Right lobe of liver (tissue), 6 donors: Measurements from ENCODE around the gene PCSK4. TPM values are rescaled to one million over a fixed set of nuclear protein-coding genes. Genes with fewer than 3 reads are reported as not detected.
A peak's percentile ranks its signal among the peaks of the same experiment; 100 is the strongest.
"Not testable (repeated sequence)": the region's sequence is repeated elsewhere in the genome, so short reads cannot be mapped to it uniquely, and the experiment has no call there.

ENCODE experiments used
- ATAC-seq, 4 donors: fragments of 200-7000 bp; cut with Tn5 transposase; one replicate each; pipeline ENCODE4 v1.9.1; 2020; ENCODE audit warnings: mild to moderate bottlenecking in 4 of 4, moderate library complexity in 4 of 4
- DNase-seq, 3 donors: peaks; one replicate each; pipeline ENCODE4 v3.0.0-alpha.2; 2020
- H3K27ac ChIP-seq, 3 donors: fragments of 200-600 bp; one replicate each; pipeline ENCODE4 v1.8.0; 2022
- H3K27me3 ChIP-seq, 2 donors: fragments of 200-600 bp; one replicate each; pipeline ENCODE4 v1.8.0; 2022
- H3K36me3 ChIP-seq, 4 donors: fragments of 200-600 bp; sonication (generic) in 1 of 4; one replicate each; pipeline versions ENCODE4 v1.5.1 to v1.8.0; 2017 to 2022; ENCODE audit warnings: control low read depth in 1 of 4
- H3K4me1 ChIP-seq, 4 donors: fragments of 200-600 bp; sonication (generic) in 1 of 4; one replicate each; pipeline versions ENCODE4 v1.5.1 to v1.8.0; 2017 to 2022; ENCODE audit warnings: control low read depth in 1 of 4
- H3K4me3 ChIP-seq, 3 donors: fragments of 200-600 bp; one replicate each; pipeline ENCODE4 v1.8.0; 2022
- H3K9me3 ChIP-seq, 4 donors: fragments of 200-600 bp; sonication (generic) in 1 of 4; one replicate each; pipeline versions ENCODE4 v1.5.1 to v1.8.0; 2017 to 2022; ENCODE audit warnings: control low read depth in 1 of 4
- POLR2A ChIP-seq: fragments of 450-650 bp; IDR thresholded peaks from one replicate; pipeline ENCODE4 v1.6.1; 2017; ENCODE audit warnings: antibody characterized with exemption, mild to moderate bottlenecking
- WGBS: methylation state at CpG from one replicate; pipeline ENCODE4 v1.1.6; 2018; ENCODE audit warnings: low coverage, low lambda C conversion rate; ENCODE audit not compliant: insufficient coverage; ENCODE audit errors: missing lambda C conversion rate; 5-methylcytosine and 5-hydroxymethylcytosine counted together
- intact Hi-C, 2 donors: fragments of 100-400 bp; cut with DNase I; formaldehyde crosslinking; loops; one replicate each; pipeline versions ENCODE4 v1.11.2 to v1.14.1; 2022
- total RNA-seq, 6 experiments: library from RNA; depleted of rRNA in 2 of 6; stranded (reverse); fragments of >200 nt in 2 of 6; fragmentation: NEBNext Ultra II Directional in 3 of 6; extraction: Animal tissue kit (Norgen Biotek cat#: 25700) in 3 of 6; gene quantifications; one replicate each; pipeline versions ENCODE4 v1.1.0 to v1.2.4, GENCODE V29; 2016 to 2023
- TF ChIP-seq, protein P1 (sequence below), 4 donors: fragments of 200-600 bp in 3 of 4; fragments of 450-650 bp in 1 of 4; IDR thresholded peaks; one replicate each; pipeline versions ENCODE4 v1.5.1 to v1.8.0; 2016 to 2022; ENCODE audit warnings: antibody characterized with exemption in 4 of 4, mild to moderate bottlenecking in 2 of 4
- donor health status: DM: no; HTN: yes; CAD: no.
- donor health status: DM: no; HTN: no; CAD: no.
- donor health status: DM: no; HTN: no; CAD: no.
- donor health status: DM: no; HTN: yes; CAD: no.
- donor health status: DM: no; HTN: yes; CAD: no.

The PCSK4 gene
- total RNA-seq, 6 experiments from 2014 or later, result 2.0 to 8.0 (median 3.6) TPM

GRCh38 chr19:1522838-1523237 is 32.7 kb upstream of the PCSK4 start:
- intact Hi-C loops, result no loop called here
- 55% methylated on average over 6 of the region's 18 CpGs for WGBS
- no peaks in the 10 kb centered on the region for H3K27me3 ChIP-seq

GRCh38 chr19:1522061-1522460 is 31.9 kb upstream of the PCSK4 start:
- H3K27ac ChIP-seq, result no peak overlapping the region
- no peak for TF ChIP-seq POLR2A
- TF ChIP-seq, protein P1, sequence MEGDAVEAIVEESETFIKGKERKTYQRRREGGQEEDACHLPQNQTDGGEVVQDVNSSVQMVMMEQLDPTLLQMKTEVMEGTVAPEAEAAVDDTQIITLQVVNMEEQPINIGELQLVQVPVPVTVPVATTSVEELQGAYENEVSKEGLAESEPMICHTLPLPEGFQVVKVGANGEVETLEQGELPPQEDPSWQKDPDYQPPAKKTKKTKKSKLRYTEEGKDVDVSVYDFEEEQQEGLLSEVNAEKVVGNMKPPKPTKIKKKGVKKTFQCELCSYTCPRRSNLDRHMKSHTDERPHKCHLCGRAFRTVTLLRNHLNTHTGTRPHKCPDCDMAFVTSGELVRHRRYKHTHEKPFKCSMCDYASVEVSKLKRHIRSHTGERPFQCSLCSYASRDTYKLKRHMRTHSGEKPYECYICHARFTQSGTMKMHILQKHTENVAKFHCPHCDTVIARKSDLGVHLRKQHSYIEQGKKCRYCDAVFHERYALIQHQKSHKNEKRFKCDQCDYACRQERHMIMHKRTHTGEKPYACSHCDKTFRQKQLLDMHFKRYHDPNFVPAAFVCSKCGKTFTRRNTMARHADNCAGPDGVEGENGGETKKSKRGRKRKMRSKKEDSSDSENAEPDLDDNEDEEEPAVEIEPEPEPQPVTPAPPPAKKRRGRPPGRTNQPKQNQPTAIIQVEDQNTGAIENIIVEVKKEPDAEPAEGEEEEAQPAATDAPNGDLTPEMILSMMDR (IDR thresholded peaks at IDR 0.05), result no peak
- no peak for ATAC-seq
- 65% methylated on average over 4 of the region's 10 CpGs for WGBS
- no peaks in the 10 kb centered on the region for H3K9me3 ChIP-seq
- no peak overlapping the region for H3K4me3 ChIP-seq
- H3K4me1 ChIP-seq, result no peaks in the 10 kb centered on the region
- intact Hi-C loops, result no loop called here
- no peaks in the 10 kb centered on the region for H3K36me3 ChIP-seq
- H3K27me3 ChIP-seq, result no peaks in the 10 kb centered on the region
- DNase-seq, result no peak

More at GRCh38 chr19:1522838-1523237, 32.7 kb upstream of the PCSK4 start:
- ATAC-seq (no peak), DNase-seq (no peak)
- Histone ChIP-seq H3K4me3 (no peak overlapping the region), H3K9me3 (no peaks in the 10 kb centered on the region), H3K4me1 (no peaks in the 10 kb centered on the region), H3K36me3 (no peaks in the 10 kb centered on the region), H3K27ac (no peak overlapping the region)
- no peak for TF ChIP-seq POLR2A
- TF ChIP-seq, protein P1 (IDR thresholded peaks at IDR 0.05), result no peak

GRCh38 chr19:1521636-1522035 is 31.5 kb upstream of the PCSK4 start:
- no peaks in the 10 kb centered on the region for H3K4me1 ChIP-seq
- H3K36me3 ChIP-seq, result no peaks in the 10 kb centered on the region
- DNase-seq (no peak), ATAC-seq (no peak)
- H3K27ac ChIP-seq, result no peak overlapping the region
- intact Hi-C loops, result no loop called here
- no peak overlapping the region for H3K4me3 ChIP-seq
- no peaks in the 10 kb centered on the region for H3K27me3 ChIP-seq
- WGBS, result no CpG with 5 or more reads among the region's 14 CpGs
- no peaks in the 10 kb centered on the region for H3K9me3 ChIP-seq
- TF ChIP-seq, protein P1 (IDR thresholded peaks at IDR 0.05), result no peak
- TF ChIP-seq POLR2A, result no peak

- Histone ChIP-seq H3K36me3 (no peaks in the 10 kb centered on the region), H3K9me3 (no peaks in the 10 kb centered on the region), H3K4me3 (no peak overlapping the region), H3K27me3 (no peaks in the 10 kb centered on the region), H3K27ac (no peak overlapping the region), H3K4me1 (no peaks in the 10 kb centered on the region)
- DNase-seq, result no peak
- intact Hi-C loops, result no loop called here
- 61% methylated on average over 3 of the region's 17 CpGs for WGBS
- TF ChIP-seq POLR2A, result no peak
- TF ChIP-seq, protein P1 (IDR thresholded peaks at IDR 0.05), result no peak
- ATAC-seq, result peak in 1 of 4 donors; percentile 7
These were observed 30.1 kb upstream of the PCSK4 start for GRCh38 chr19:1520203-1520780.

GRCh38 chr19:1519802-1520201 is 29.7 kb upstream of the PCSK4 start:
- H3K9me3 ChIP-seq, H3K27ac ChIP-seq, DNase-seq, H3K27me3 ChIP-seq, ATAC-seq, H3K4me1 ChIP-seq, H3K4me3 ChIP-seq, H3K36me3 ChIP-seq: not testable (repeated sequence)
- WGBS, result 53% methylated on average over 4 of the region's 8 CpGs
- intact Hi-C loops, result loop anchor here (10.0 kb wide), 2 partner anchors 65 to 75 kb away; partner anchors contain the start of gene APC2 (in 1 of the 2)
